G401 (cell line): ENCODE results near the gene CDC16. TPM values are rescaled to one million over a fixed set of nuclear protein-coding genes. Genes with fewer than 3 reads are reported as not detected.
A peak's percentile ranks its signal among the peaks of the same experiment; 100 is the strongest.
"Not testable (repeated sequence)": the region's sequence is repeated elsewhere in the genome, so short reads cannot be mapped to it uniquely, and the experiment has no call there.

ENCODE experiments used
- DNase-seq: peaks from one replicate; pipeline ENCODE4 v3.0.0-alpha.2; 2015; ENCODE audit warnings: low spot score
- in situ Hi-C: cut with HindIII; loops from 2 replicates; pipeline ENCODE4 v1.10.0; 2016; ENCODE audit warnings: low sequenced_read_pairs, mixed read lengths
- total RNA-seq: library from RNA; depleted of rRNA; stranded (reverse); fragments of >200 nt; shearing (Covaris generic); gene quantifications from 2 replicates; pipeline ENCODE4 v1.2.3, GENCODE V29; 2014

The CDC16 gene
- total RNA-seq, 1 experiment from 2014 or later = 77.5 TPM

DNA sequence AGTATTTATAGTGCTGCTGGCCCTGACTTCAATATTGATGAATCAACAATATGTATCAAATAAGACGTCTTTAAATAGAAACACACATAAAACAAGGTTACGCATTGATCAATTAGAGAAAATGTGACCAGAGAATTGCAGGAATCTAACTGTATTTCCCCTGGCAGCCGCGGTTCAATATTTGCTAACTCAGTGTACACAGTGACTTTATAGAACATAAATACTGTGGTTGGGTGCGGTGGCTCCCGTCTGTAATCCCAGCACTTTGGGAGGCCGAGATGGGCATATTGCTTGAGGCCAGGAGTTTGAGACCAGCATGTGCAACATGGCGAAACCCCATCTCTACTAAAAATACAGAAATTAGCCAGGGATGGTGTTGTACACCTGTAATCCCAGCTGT lies 23.9 kb downstream of the CDC16 start:
- DNase-seq = no peak
- in situ Hi-C loops = no loop called here

DNA sequence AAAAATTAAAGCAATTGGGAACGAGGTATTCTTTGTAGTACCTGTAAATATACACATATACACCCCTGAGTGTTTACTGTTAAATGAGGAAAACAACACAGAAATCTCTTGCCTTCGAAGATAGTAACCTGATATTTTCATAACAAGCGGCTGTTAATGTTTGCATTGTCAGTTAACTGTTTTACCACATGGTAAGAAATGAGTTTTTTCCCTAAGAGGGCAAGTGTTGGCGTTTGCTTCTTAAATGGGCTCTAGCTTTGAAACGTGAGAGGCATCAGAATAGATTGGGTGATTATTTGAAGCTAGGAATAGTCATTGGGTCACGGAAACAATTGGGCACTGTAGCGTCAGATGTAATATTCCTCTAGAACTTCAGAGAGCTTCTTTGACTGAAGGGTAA lies 24.7 kb downstream of the CDC16 start:
- in situ Hi-C loops = no loop called here
- DNase-seq = no peak

DNA sequence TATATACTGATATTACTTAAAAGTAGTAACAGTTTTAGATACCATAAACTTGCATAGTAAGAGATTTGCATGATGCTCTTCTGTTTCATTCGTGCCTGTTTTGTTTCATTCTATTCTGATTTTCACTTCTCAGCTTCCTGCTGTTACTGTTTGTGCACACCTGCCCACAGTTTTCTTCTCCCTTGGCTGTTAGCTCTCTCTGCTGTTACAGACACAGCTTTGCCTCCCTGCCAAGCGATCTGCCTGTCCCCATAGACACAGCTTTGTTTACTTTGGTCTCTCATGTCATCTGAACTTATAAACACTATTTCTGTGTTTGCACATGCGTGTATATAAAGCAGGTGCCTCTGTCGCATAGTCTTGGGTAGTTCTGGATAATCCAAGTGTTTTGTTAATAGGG lies 25.3 kb downstream of the CDC16 start:
- no peak for DNase-seq
- in situ Hi-C loops = no loop called here

DNA sequence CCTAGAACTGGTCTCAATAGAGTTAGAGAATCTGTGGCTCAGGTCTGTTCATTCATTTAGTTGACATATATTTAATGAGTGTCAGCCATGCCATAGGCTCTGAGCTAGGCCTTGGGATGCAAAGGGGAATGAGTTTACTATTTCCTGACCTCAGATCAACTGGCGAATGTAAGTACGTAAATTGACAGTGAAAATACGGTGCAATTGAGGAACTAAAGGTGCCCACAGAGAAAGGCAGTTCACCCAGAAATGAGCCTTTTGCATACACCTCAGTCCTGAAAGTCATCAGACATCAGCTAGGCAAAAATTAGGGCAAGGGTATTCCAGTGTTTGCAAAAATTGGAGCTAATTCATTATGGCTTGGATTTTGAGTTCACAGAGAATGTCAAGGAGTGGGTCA lies 26.1 kb downstream of the CDC16 start:
- DNase-seq = no peak
- in situ Hi-C loops = no loop called here

DNA sequence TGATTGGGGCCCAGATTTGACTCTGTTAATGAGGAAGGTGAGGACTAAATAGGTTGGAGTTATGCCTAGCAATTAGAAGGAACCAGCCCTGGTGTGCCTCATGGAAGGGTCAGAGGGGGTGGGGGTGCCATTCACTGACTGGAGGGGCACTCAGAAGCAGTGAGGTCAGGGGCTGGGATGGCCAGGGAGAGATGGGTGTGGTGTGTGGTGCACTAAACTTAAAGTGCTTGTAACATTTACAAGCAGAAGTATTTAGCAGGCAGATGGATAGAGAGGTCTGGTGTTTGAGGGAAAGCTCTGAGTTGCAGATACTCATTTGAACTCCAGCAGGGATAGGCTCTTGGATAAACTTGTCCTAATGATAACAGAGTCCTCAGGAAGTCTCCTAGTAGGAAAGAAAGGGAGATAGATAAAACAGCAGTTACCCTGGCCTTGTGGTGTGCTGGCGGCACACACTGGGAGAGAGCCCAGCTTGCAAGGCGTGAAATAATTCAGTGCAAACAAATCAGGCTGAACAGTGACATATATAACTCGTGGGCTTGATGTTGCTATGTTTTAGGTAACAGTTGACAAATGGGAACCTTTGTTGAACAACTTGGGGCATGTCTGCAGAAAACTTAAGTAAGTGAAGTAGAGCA lies 26.8 kb downstream of the CDC16 start:
- no peak for DNase-seq
- in situ Hi-C loops = no loop called here

DNA sequence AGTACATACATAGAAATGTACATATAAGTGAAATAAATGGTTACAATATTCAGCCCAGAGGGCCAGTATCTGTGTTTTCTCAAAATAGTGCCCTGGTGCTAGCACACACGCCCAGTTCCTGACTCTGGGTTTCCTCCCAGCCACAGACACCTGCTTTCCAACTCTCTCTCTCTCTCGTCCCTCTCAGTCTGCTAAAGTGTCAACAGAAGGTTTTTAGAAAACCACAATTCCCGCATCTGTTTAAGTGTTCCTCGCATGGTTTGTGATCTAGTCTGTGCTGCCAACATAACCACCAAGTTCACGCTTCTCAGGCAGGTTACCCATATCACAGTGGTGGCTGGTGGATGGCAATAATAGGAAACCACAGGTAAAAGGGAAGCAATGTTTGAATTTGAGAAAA lies 28.9 kb downstream of the CDC16 start:
- no peak for DNase-seq
- in situ Hi-C loops = no loop called here

DNA sequence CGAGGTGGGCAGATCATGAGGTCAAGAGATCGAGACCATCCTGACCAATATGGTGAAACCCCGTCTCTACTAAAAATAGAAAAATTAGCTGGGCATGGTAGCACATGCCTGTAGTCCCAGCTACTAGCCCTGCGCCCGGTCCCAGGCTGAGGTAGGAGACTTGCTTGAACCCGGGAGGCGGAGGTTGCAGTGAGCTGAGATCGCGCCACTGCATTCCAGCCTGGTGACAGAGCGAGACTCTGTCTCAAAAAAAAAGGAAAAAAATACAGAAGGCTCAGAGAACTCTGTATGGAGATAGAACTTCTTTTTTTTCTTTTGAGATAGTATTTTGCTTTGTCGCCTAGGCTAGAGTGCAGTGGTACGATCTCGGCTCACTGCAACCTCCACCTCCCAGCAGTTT lies 29.6 kb downstream of the CDC16 start:
- in situ Hi-C loops, DNase-seq: not testable (repeated sequence)

DNA sequence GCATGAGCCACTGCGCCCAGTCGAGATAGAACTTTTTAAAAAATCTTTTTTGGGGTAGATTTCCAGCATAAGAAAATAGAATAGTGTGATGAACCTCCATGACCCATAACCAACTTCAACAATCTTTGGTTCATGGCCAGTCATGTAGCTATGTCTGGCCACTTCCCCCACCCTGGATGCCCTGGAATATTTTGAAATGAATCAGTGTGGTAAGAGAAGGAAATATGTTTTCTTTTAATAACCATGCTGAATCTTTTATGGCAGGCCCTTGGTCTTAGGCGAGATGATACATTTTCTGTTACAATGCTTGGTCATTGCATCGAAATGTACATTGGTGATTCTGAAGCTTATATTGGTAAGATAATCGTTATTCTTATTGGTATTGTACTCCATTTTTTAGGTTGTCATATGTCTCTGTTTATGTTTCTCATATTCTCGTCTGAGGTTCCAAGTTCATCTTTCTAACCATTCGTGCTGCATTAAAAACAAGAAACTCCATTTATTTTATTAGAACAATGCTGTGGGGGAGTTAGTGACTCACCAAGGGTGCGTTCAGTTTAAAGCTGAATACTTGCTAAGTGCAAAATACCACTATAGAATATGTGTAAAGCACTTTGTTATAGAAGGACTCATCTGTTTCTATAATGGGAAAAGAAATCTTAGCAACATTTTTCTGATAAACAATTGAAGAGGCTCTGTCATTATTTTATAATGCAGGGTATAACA lies 30.4 kb downstream of the CDC16 start:
- no peak for DNase-seq
- in situ Hi-C loops = no loop called here

DNA sequence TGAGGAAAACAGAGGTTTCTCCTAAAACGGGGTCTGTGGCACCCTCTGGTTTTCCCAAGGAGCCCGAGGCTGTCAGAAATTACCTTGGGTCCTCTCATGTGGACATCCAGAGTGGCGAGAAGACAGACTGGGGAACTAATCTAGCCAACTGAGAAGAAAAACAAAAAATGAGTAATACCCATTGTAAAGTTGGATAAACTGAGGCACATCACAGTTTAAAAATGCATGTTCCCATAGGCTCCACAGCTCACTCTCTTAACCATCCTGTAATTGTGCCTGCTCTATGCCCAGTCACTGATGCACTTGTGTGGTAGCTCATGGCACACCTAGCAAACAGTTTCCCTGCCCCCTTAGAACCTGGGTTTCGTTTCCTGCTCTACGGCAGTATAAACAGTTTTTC lies 31.5 kb downstream of the CDC16 start:
- in situ Hi-C loops = no loop called here

DNA sequence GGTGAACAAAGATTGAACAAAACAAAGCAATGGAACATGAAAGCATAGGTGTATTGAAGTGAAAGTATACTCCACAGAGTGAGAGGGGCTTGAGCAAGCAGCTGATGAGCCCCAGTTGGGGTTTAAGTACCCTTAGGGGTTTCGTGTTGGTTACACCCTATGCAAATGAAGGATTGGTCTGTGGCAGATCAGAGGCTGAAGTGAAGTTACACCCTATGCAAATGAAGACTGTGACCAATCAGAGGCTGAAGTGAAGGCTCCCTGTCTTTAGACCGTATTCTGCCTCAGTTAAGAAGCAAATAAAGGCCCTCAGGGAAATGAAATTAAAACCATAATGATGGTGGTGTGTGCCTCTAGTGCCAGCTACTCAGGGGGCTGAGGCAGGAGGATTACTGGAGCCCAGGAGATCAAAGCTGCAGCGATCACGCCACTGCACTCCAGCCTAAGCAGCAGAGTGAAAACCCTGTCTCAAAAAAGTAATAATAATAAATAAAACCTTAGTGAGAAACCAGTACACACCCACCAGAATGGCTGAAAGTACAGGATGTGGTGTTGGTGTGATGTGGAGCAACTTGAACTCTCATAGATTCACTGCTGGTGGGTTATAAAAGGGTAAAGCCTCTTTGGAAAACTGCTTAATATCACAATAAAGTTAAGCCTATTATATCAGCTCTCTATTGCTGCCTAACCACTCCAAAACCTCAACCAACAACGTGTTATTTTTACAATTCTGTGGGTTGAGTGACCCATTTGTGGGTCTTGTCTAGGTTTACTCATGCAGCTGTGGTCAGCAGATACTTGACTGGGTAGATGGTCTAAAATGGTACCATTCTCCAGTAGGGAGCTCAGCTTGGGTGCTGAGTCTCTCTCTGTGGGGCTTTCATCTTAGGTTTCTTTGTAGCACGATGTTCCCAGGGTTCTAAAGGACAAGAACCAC lies 33.9 kb downstream of the CDC16 start:
- no peak for DNase-seq
- in situ Hi-C loops = no loop called here

More for the DNA sequence above, 31.5 kb downstream of the CDC16 start:
- no peak for DNase-seq

DNA sequence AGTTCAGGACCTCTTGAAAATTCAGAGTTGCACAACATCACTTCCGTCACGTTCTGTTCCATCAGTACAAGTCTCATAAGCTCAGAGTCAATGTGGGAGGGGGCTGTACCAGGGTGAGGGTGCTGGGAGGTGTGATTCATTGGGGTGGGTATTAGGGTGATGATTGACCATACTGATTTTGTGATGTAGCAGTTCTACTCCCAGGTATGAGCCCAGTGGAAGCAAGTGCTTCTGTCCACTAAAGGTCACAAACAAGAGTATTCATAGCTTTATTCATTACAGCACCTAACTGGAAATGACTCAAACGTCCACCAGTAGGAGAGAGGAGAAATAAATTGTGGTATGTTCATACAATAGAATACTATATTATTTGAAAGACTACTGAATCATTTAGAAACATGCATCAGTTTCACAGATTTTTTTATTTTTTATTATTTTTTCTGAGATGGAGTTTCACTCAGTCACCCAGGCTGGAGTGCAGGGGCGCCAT lies 34.6 kb downstream of the CDC16 start:
- in situ Hi-C loops = no loop called here
- DNase-seq = no peak

DNA sequence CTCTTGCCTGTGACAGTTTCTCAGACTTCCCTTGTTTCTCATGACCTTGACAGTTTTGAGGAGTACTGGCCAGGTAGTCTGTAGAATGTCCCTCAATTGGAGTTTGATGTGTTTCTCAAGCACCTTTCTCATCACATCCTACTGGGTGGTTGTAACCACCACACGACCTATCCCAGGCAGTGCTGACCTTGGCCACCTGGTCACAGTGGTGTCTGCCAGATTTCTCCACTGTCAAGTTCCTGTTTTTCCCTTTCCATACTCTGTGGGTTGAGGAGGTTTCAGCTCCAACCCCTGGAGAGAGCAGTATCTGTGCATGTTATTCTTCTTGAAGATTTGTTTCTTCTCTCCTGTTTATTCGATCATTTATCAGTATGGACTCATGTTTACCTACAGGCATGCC lies 38.3 kb downstream of the CDC16 start:
- in situ Hi-C loops = no loop called here
- DNase-seq = no peak

DNA sequence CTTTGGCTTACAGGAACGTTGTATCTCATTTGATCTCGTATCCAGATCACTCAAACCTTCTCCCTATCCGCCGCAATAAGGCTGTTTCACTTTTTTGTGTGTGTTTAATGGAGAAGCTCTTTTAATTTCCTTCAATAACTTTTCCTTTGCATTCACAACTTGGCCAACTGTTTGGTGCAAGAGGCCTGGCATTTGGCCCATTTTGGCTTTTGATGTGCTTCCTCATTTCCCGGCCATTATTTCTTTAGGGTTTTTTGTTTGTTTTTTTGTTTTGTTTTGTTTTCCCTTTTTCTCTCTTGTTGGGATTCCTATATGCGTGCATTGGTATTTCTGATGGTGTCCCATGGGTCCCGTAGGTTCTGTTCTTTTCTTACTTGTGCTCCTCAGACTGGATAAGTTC lies 40.6 kb downstream of the CDC16 start:
- no peak for DNase-seq
- in situ Hi-C loops = no loop called here

DNA sequence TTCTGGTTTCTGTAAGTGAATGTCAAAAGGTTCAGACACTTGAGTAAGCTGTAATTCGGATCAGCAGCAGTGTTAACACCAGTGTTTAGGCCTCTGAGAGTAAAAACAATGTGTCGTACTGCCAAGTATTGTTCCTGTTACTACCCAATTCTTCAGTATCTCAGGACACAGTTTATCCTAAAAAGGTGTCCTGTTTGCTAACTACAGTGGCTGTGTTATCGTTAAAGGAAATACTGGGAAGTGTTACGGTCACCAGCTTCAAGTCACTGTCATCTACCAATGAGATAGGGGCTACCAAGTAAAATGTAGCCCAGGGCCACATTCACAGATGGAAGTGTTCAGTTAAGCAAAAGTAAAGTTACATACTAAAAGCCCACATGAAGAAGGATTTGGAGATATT lies 44.4 kb downstream of the CDC16 start:
- in situ Hi-C loops = no loop called here
- no peak for DNase-seq

DNA sequence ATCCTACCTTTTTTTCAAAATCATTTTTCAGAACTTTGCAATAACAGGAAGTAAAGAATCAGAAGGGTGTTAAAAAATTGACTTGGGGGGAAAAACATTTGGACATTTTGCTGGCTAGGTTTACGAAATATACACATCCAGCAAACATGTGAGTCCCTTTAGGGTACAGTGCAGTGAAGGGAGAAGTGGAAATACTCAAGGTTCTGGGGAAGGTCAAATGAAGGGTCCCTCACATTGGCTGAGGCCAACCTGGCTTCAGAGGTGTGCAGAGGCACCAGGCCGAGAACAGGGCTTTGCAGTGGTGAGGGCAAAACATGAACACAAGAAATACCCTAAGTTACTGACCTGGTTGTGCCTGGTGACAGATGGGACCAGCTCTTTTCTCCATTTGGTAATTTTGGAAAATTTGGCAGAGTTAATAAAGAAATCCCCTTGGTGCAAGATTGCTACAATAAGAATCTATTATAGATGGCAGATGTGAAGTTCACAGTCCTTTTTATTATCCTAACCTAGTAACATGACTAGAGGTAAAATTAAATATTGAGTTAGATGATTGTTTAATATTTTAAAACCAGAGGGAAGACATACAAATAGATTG lies 45.2 kb downstream of the CDC16 start:
- no peak for DNase-seq

DNA sequence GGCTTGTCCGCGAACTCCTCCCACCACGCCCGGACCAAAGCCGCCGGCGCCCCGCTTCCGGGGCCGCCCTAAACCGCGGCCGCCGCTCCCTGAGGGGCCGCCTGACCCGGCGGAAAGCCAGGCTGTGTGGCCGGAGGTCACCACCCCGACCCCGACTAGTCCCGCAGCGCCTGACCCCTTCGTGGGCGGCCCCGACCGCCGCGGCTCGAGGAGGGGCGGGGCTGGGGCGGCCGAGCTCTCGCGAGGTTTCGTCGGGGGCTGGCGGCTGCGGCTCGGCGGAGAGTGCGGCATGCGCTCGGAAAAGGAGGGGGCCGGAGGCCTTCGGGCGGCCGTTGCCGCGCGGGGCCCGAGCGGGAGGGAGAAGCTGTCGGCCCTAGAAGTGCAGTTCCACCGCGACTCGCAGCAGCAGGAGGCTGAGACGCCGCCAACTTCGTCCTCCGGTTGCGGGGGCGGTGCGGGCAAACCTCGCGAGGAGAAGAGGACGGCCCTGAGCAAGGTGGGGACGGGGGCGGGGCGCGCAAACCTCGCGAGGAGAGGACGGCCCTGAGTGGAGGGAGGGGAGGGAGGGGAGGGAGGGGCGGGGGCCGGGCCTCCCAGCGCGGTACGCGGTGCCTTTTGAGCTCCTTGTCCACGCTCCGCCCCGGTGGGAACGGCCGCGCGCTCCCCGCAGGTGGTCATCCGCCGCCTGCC lies 46.8 kb downstream of the CDC16 start, which contains the start of gene UPF3A:
UPF3A (plus strand) TSS at position 251 of the 690 bp plus-strand sequence; CDS start at position 290, 39 bp downstream.
- peak; percentile 94 for DNase-seq
- in situ Hi-C loops = no loop called here

More for the DNA sequence above, 45.2 kb downstream of the CDC16 start:
- in situ Hi-C loops = no loop called here

DNA sequence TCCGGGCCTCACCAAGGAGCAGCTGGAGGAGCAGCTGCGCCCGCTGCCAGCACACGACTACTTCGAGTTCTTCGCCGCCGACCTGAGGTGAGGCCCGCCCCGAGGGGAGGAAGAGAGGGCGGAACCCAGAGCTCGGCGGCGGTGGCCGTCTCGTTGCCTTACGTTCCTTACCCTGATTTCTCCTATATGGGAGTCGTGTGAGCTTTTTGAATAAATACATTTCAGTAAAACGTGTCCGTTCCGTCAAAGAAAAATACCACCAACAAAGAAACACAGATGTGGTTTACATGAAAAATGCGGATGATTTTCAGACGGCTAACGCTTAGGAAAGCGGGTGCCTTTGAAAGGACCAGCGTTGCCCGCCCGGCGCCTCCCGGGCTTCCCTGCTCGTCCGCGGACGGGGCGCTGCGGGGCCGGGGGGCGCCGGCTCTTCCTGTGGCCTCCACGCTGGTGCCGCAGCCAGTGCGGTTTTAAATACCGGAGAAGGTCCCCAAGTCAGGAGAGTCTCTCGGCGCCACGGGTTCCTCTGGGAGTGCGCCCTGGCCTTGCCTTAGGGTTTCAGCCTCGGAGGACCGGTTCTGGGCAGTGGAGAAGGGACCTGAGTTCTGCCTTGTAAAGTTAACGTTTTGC lies 47.5 kb downstream of the CDC16 start:
- DNase-seq = peak; percentile 69
- in situ Hi-C loops = no loop called here

DNA sequence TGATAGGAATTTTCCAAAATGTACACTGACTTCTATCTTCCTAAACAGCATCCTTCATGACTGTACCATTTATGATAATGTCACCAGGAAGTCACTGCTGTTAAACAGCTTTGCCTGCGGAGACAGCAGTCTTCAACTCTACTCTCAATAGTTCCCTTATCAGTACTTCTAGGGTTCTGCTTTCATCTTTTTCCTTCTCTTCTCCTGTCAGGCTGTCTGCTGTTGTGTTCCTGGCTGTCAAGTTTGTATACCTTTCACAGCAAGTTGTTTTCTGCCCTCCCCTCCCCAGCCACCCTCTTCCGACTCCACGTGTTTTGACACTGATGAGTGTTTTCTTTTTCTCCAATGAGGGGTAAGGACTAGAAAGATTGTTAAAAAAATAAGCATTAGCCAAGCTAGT lies 48.9 kb downstream of the CDC16 start:
- no peak for DNase-seq
- in situ Hi-C loops = no loop called here
